ENCODE data around the gene RNF187. TPM values are rescaled to one million over a fixed set of nuclear protein-coding genes. Genes with fewer than 3 reads are reported as not detected.

RNF187 gene
- polyA plus RNA-seq, result 10 to 100 TPM; 27.7 to 35.0 (median 29.5) TPM

GRCh38 chr1:228487336-228488124 lies at the start of gene RNF187:
TSS of gene RNF187 (plus strand) at chr1:228487382.
- H3K27ac ChIP-seq (ENCODE audit: low read depth, low read length), result peak within 1 kb of the TSS; percentile 99
- WGBS, 3 donors, result 1% methylated on average over 80 to 113 of the region's 113 CpGs

GRCh38 chr1:228437424-228437962 lies 49.7 kb upstream of the RNF187 start:
- H3K27ac ChIP-seq (ENCODE audit: low read depth, low read length), result no peak overlapping the region
- 69 to 92% (median 88%) methylated on average over 7 of the region's 7 CpGs for WGBS, 3 donors

- 40 to 68% (median 40%) methylated on average over 1 of the region's 1 CpG for WGBS, 3 donors
These were observed 48.9 kb upstream of the RNF187 start for GRCh38 chr1:228438266-228438665.

GRCh38 chr1:228440761-228441500 lies 46.3 kb upstream of the RNF187 start:
- H3K27ac ChIP-seq (ENCODE audit: low read depth, low read length), result no peak overlapping the region
- WGBS, 3 donors, result 85 to 90% (median 90%) methylated on average over 9 of the region's 9 CpGs

More at GRCh38 chr1:228438266-228438665, 48.9 kb upstream of the RNF187 start:
- H3K27ac ChIP-seq (ENCODE audit: low read depth, low read length), result no peak overlapping the region

- H3K27ac ChIP-seq (ENCODE audit: low read depth, low read length), result no peak overlapping the region
These were observed 43.8 kb upstream of the RNF187 start for GRCh38 chr1:228443395-228443794.

GRCh38 chr1:228445490-228445842 lies 41.7 kb upstream of the RNF187 start:
- H3K27ac ChIP-seq (ENCODE audit: low read depth, low read length), result no peak overlapping the region
- 7 to 11% (median 7%) methylated on average over 16 of the region's 16 CpGs for WGBS, 3 donors

GRCh38 chr1:228445843-228446650 lies 41.1 kb upstream of the RNF187 start:
- 3 to 7% (median 5%) methylated on average over 51 of the region's 51 CpGs for WGBS, 3 donors
- H3K27ac ChIP-seq (ENCODE audit: low read depth, low read length), result no peak overlapping the region

- H3K27ac ChIP-seq (ENCODE audit: low read depth, low read length), result no peak overlapping the region
- WGBS, 3 donors, result 44 to 70% (median 52%) methylated on average over 14 to 15 of the region's 15 CpGs
These were observed 40.3 kb upstream of the RNF187 start for GRCh38 chr1:228446852-228447251.

- WGBS, 3 donors, result 73 to 93% (median 88%) methylated on average over 6 of the region's 6 CpGs
- H3K27ac ChIP-seq (ENCODE audit: low read depth, low read length), result no peak overlapping the region
These were observed 38.8 kb upstream of the RNF187 start for GRCh38 chr1:228448372-228448771.

- WGBS, 3 donors, result 69 to 92% (median 91%) methylated on average over 11 of the region's 11 CpGs
- no peak overlapping the region for H3K27ac ChIP-seq (ENCODE audit: low read depth, low read length)
These were observed 37.0 kb upstream of the RNF187 start for GRCh38 chr1:228450200-228450599.

- no peak overlapping the region for H3K27ac ChIP-seq (ENCODE audit: low read depth, low read length)
- WGBS, 3 donors, result 74 to 87% (median 79%) methylated on average over 10 of the region's 10 CpGs
These were observed 34.8 kb upstream of the RNF187 start for GRCh38 chr1:228452194-228453021.

GRCh38 chr1:228453022-228453560 lies 34.1 kb upstream of the RNF187 start:
- WGBS, 3 donors, result 66 to 84% (median 77%) methylated on average over 10 of the region's 10 CpGs

GRCh38 chr1:228453614-228454013 lies 33.6 kb upstream of the RNF187 start:
- no peak overlapping the region for H3K27ac ChIP-seq (ENCODE audit: low read depth, low read length)
- 96 to 98% (median 97%) methylated on average over 3 of the region's 3 CpGs for WGBS, 3 donors

More at GRCh38 chr1:228453022-228453560, 34.1 kb upstream of the RNF187 start:
- H3K27ac ChIP-seq (ENCODE audit: low read depth, low read length), result no peak overlapping the region

- WGBS, 3 donors, result 66 to 85% (median 72%) methylated on average over 1 of the region's 1 CpG
- no peak overlapping the region for H3K27ac ChIP-seq (ENCODE audit: low read depth, low read length)
These were observed 32.9 kb upstream of the RNF187 start for GRCh38 chr1:228454238-228454637.

GRCh38 chr1:228455715-228456114 lies 31.5 kb upstream of the RNF187 start:
- WGBS, 3 donors, result 40 to 50% (median 41%) methylated on average over 1 of the region's 1 CpG

GRCh38 chr1:228456252-228457016 lies 30.7 kb upstream of the RNF187 start:
- no peak overlapping the region for H3K27ac ChIP-seq (ENCODE audit: low read depth, low read length)
- WGBS, 3 donors, result 52 to 68% (median 64%) methylated on average over 6 of the region's 6 CpGs

More at GRCh38 chr1:228455715-228456114, 31.5 kb upstream of the RNF187 start:
- no peak overlapping the region for H3K27ac ChIP-seq (ENCODE audit: low read depth, low read length)

- no peak overlapping the region for H3K27ac ChIP-seq (ENCODE audit: low read depth, low read length)
- 11 to 16% (median 14%) methylated on average over 13 of the region's 13 CpGs for WGBS, 3 donors
These were observed 30.2 kb upstream of the RNF187 start for GRCh38 chr1:228457017-228457395.
